Measurements from ENCODE around the gene FAM111A. TPM values are rescaled to one million over a fixed set of nuclear protein-coding genes. Genes with fewer than 3 reads are reported as not detected.

The FAM111A gene
- total RNA-seq, 1 donor from 2014 or later, result 9.6 TPM

DNA sequence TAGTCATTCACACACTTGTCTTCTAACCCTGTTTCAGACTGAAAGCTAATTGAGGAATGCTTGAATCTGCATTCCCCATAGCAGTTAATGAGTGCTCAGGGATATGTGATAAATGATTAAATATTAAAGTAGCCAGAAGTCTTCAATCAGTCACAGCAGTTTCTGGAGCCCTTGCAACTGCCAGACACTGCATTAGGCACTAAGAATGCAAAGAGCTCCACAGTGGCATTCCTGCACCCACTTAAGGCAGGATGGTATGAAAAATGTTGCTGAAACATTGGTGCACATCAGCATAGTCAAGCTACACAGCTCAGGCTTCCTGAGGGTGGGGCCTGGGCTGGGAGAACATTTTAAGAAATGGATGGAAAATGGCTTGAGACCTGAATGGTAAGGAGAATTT, 35.7 kb downstream of the FAM111A start:
- DNase-seq, result no peak
- peaks cover 22% of the 10 kb centered on the region for H3K4me1 ChIP-seq
- no peak overlapping the region for H3K4me3 ChIP-seq
- H3K27ac ChIP-seq (replicated peaks), result peak overlapping the region; percentile 3
- peaks cover under 1% of the 10 kb centered on the region for H3K27me3 ChIP-seq (ENCODE audit: low read depth)
- peaks cover 12% of the 10 kb centered on the region for H3K36me3 ChIP-seq
- peaks cover 12% of the 10 kb centered on the region for H3K9me3 ChIP-seq (replicated peaks)
- intact Hi-C loops (cut with micrococcal nuclease), result loop anchor here (10.0 kb wide), 1 partner anchor 246 kb away; the partner anchor contains the start of gene OR5A2
- TF ChIP-seq, protein P1, sequence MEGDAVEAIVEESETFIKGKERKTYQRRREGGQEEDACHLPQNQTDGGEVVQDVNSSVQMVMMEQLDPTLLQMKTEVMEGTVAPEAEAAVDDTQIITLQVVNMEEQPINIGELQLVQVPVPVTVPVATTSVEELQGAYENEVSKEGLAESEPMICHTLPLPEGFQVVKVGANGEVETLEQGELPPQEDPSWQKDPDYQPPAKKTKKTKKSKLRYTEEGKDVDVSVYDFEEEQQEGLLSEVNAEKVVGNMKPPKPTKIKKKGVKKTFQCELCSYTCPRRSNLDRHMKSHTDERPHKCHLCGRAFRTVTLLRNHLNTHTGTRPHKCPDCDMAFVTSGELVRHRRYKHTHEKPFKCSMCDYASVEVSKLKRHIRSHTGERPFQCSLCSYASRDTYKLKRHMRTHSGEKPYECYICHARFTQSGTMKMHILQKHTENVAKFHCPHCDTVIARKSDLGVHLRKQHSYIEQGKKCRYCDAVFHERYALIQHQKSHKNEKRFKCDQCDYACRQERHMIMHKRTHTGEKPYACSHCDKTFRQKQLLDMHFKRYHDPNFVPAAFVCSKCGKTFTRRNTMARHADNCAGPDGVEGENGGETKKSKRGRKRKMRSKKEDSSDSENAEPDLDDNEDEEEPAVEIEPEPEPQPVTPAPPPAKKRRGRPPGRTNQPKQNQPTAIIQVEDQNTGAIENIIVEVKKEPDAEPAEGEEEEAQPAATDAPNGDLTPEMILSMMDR (IDR thresholded peaks at IDR 0.05; ENCODE audit: borderline replicate concordance), result no peak

DNA sequence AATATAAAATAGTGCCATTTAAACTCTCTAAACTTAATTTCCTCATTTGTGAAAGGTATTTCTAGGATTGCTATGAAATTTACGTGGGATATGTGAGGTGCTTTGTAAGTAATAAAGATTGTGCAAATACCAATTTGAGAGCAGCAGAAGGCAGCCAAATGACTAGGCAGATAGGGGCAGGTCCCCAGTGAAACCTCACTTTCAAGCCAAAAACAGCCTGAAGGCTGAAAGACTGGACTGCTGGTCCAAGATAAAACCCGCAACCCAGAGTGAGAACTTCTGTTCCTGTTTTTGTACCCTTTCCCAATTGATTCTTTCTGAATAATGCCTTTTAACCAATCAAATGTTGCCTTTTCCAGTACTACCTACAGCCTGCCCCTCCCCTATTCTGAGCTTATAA, 36.5 kb downstream of the FAM111A start:
- DNase-seq, result no peak
- TF ChIP-seq, protein P1 (IDR thresholded peaks at IDR 0.05; ENCODE audit: borderline replicate concordance), result no peak
- Histone ChIP-seq H3K4me3 (no peak overlapping the region), H3K27me3 (ENCODE audit: low read depth) (no peaks in the 10 kb centered on the region), H3K9me3 (replicated peaks) (peaks cover 12% of the 10 kb centered on the region), H3K4me1 (peaks cover 17% of the 10 kb centered on the region), H3K36me3 (peaks cover 12% of the 10 kb centered on the region), H3K27ac (replicated peaks) (no peak overlapping the region)
- intact Hi-C loops (cut with micrococcal nuclease), result loop anchor here (10.0 kb wide), 1 partner anchor 246 kb away; the partner anchor contains the start of gene OR5A2

DNA sequence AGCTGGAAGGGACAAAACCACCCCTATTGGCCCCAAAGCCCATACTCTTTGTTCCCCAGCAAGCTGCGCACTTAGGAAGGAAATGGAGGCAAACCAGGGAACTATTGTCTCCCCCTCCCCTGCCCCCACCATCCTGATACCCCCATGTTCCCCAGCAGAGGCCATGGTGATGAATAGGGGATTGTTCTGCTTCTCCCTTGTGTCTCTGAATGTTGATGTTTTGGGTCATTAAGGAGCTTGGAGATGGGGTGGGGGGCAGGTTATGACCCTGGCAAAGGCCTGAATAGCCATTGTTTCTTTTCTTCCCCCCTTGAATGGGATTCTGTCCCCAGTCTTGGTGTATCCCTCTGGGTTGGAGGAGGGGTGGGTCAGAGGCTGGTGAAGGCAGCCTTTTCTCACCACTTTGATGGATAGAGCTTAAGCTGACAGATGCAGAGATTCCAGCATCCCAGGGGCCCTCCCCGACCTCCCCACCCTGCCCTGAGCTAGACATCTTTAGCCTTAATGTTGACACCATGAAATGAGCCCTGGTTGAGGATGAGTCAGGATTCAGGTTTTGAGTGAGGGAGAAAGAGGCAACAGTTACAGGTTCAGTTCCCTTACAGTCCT, 37.6 kb downstream of the FAM111A start:
- Histone ChIP-seq H3K36me3 (peaks cover 12% of the 10 kb centered on the region), H3K9me3 (replicated peaks) (peaks cover 12% of the 10 kb centered on the region), H3K4me3 (no peak overlapping the region), H3K27me3 (ENCODE audit: low read depth) (no peaks in the 10 kb centered on the region), H3K27ac (replicated peaks) (no peak overlapping the region), H3K4me1 (peaks cover 19% of the 10 kb centered on the region)
- intact Hi-C loops (cut with micrococcal nuclease), result no loop called here
- DNase-seq, result no peak
- TF ChIP-seq, protein P1 (IDR thresholded peaks at IDR 0.05; ENCODE audit: borderline replicate concordance), result no peak

DNA sequence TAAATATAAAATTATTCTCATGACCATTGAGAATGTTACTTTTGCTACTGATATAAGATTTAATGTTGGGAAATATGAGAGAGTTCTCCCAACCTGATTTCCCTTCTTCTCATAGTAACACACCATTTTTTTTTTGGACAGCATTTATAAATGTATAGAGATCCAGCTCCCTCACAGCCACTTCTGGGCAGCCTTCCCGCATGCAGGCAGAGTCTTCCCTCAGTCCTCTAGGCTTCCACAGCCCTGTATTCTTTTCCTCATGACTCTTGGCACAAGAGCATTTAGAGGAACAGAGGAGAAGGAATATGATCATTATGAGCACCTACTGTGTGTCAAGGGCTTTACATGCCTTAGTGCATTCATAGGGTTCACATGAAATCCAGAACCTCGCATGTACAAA, 38.3 kb downstream of the FAM111A start:
- Histone ChIP-seq H3K4me3 (no peak overlapping the region), H3K36me3 (peaks cover 12% of the 10 kb centered on the region), H3K9me3 (replicated peaks) (peaks cover 12% of the 10 kb centered on the region), H3K27me3 (ENCODE audit: low read depth) (no peaks in the 10 kb centered on the region), H3K4me1 (peaks cover 23% of the 10 kb centered on the region), H3K27ac (replicated peaks) (no peak overlapping the region)
- intact Hi-C loops (cut with micrococcal nuclease), result no loop called here
- TF ChIP-seq, protein P1 (IDR thresholded peaks at IDR 0.05; ENCODE audit: borderline replicate concordance), result no peak
- no peak for DNase-seq

DNA sequence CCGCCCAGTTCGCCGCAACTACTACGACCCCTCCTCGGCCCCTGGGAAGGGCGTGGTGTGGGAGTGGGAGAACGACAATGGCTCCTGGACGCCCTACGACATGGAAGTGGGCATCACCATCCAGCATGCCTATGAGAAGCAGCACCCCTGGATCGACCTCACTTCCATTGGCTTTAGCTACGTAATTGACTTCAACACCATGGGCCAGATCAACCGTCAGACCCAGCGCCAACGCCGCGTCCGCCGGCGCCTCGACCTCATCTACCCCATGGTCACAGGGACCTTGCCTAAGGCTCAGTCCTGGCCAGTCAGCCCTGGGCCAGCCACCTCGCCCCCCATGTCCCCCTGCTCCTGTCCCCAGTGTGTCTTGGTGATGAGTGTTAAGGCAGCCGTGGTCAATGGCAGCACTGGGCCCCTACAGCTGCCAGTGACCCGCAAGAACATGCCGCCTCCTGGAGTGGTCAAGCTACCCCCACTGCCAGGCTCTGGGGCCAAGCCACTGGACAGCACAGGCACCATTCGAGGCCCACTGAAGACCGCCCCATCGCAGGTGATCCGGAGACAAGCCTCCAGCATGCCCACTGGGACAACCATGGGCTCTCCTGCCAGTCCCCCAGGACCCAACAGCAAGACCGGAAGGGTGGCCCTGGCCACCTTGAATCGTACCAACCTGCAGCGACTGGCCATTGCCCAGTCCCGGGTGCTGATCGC, 39.2 kb downstream of the FAM111A start:
- intact Hi-C loops (cut with micrococcal nuclease), result no loop called here
- DNase-seq, result no peak
- Histone ChIP-seq H3K27ac (replicated peaks) (no peak overlapping the region), H3K4me3 (no peak overlapping the region), H3K36me3 (peaks cover 12% of the 10 kb centered on the region), H3K27me3 (ENCODE audit: low read depth) (no peaks in the 10 kb centered on the region), H3K9me3 (replicated peaks) (peaks cover 12% of the 10 kb centered on the region), H3K4me1 (peaks cover 31% of the 10 kb centered on the region)
- TF ChIP-seq, protein P1 (IDR thresholded peaks at IDR 0.05; ENCODE audit: borderline replicate concordance), result no peak
